ENCODE data around the gene TNPO1. TPM values are rescaled to one million over a fixed set of nuclear protein-coding genes. Genes with fewer than 3 reads are reported as not detected.

TNPO1 gene
- total and polyA plus RNA-seq, 2 of the 8 experiments (the other 6 are each of a cell fraction or from before 2014, with no cell fraction given): 38.5 to 211 TPM

DNA sequence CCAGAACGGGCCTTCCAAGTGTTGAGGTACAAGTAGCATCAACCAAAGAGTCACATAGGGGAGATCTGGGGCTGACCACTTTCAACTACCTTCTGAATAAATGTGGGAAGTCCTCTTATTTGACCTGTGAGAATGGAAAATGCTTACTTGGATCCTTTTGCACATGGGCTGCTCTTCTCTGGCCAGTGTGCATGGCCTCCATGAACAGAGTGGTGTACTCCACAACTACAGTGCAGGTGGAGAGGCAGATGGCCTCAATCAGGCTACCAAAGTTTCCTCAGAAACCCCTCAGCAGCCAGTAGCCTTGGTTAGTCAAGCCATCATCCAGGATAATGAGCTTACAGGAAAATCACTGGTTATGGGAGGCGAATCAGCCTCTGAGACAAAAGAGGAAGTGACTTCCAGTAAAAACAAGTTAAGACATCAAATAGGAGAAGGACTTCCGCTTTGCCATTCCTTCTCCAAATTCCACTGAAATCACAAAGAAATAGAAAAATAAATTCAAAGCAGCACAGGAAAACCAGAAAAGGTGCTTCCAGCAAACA is 121.1 kb downstream of the TNPO1 start:
- Histone ChIP-seq H3K4me2 (ENCODE audit: insufficient read depth in 1 of 2, low read depth in 2 of 2, low read length in 2 of 2) (no peak overlapping the region), H2AK5ac (ENCODE audit: low read depth, low read length) (no peak overlapping the region), H3K23me2 (ENCODE audit: low read depth, low read length) (no peaks in the 10 kb centered on the region), H4K8ac (ENCODE audit: extremely low read depth, insufficient read depth, low read length) (no peak overlapping the region), H3K27me3 (replicated peaks in 1 of 4; ENCODE audit: control insufficient read depth in 3 of 4, extremely low read depth in 1 of 4, insufficient read depth in 3 of 4, low read length in 3 of 4) (no peaks in the 10 kb centered on the region), H4K20me1 (replicated peaks in 1 of 2; ENCODE audit: control insufficient read depth in 1 of 2, insufficient read depth in 2 of 2, low read length in 2 of 2) (no peaks in the 10 kb centered on the region), H3K18ac (ENCODE audit: extremely low read depth, low read length) (no peak overlapping the region), H3K4me3 (ENCODE audit: extremely low read depth in 1 of 4, insufficient read depth in 2 of 4, low read depth in 3 of 4, low read length in 4 of 4) (no peak overlapping the region), H3K9ac (replicated peaks in 1 of 4; ENCODE audit: extremely low read depth in 1 of 4, low read depth in 3 of 4, low read length in 3 of 4) (no peak overlapping the region), H2BK5ac (ENCODE audit: low read depth, low read length) (no peak overlapping the region), H4K5ac (ENCODE audit: insufficient read length, low read depth, low read length) (no peak overlapping the region), H3K79me1 (ENCODE audit: low read depth, low read length) (no peaks in the 10 kb centered on the region), H2AFZ (ENCODE audit: low read length) (no peak overlapping the region), H2BK15ac (ENCODE audit: low read length) (no peak overlapping the region), H3K14ac (ENCODE audit: insufficient read length) (no peak overlapping the region), H3K79me2 (ENCODE audit: control insufficient read depth in 1 of 2, insufficient read depth in 2 of 2, low read length in 2 of 2) (no peaks in the 10 kb centered on the region), H3K4me1 (replicated peaks in 1 of 4; ENCODE audit: control insufficient read depth in 3 of 4, insufficient read depth in 4 of 4, low read length in 3 of 4) (no peaks in the 10 kb centered on the region), H4K91ac (replicated peaks; ENCODE audit: insufficient read length, low read length) (no peak overlapping the region), H2BK12ac (ENCODE audit: low read depth, low read length) (no peak overlapping the region), H2BK120ac (replicated peaks; ENCODE audit: low read depth, low read length) (no peak overlapping the region), H2BK20ac (ENCODE audit: low read length) (no peak overlapping the region), H3K23ac (ENCODE audit: insufficient read length) (no peak overlapping the region), H3K56ac (replicated peaks; ENCODE audit: insufficient read length, low read depth, low read length) (no peak overlapping the region), H3K36me3 (ENCODE audit: control insufficient read depth in 2 of 4, insufficient read depth in 4 of 4, low read length in 3 of 4) (peaks cover 0 to 2% (median 0%) of the 10 kb centered on the region in 4 experiments; a peak in 1 of 8 replicates), H3K9me3 (ENCODE audit: insufficient read depth in 2 of 2, low read depth in 1 of 2, low read length in 1 of 2) (peaks cover 3 to 10% of the 10 kb centered on the region in 2 experiments; a peak in 3 of 4 replicates), H3K4ac (replicated peaks; ENCODE audit: insufficient read length, low read depth, low read length) (no peak overlapping the region), H3K27ac (ENCODE audit: low read depth, low read length) (no peak overlapping the region)
- TF ChIP-seq ZNF274 (IDR thresholded peaks at IDR 0.05; ENCODE audit: borderline replicate concordance, extremely low read depth, low read length) (no peak), BRCA1 (IDR thresholded peaks at IDR 0.05; ENCODE audit: low read depth, low read length) (no peak), FOSL1 (IDR thresholded peaks at IDR 0.05; ENCODE audit: insufficient read depth, low read depth, low read length) (no peak), CREB1 (IDR thresholded peaks at IDR 0.05) (no peak), RXRA (IDR thresholded peaks at IDR 0.05; ENCODE audit: insufficient read depth, low read depth, low read length) (no peak), HDAC6 (IDR thresholded peaks at IDR 0.05; ENCODE audit: low read depth, low read length) (no peak), KDM4A (IDR thresholded peaks at IDR 0.05; ENCODE audit: low read depth, low read length, severe bottlenecking) (no peak), NANOG (IDR thresholded peaks at IDR 0.05; ENCODE audit: insufficient read depth, low read depth, low read length, poor library complexity, severe bottlenecking) (no peak), BCL11A (IDR thresholded peaks at IDR 0.05; ENCODE audit: low read depth in 2 of 2, low read length in 2 of 2) (no peak)
- ChIA-PET CTCF (ENCODE audit: partially characterized antibody) (no interaction called here), POLR2A (ENCODE audit: partially characterized antibody) (interaction anchor here (0.7 kb wide), 1 partner anchor 19 kb away, joined by 3 read pairs; no protein-coding TSS in a partner anchor)
- no peak for DNase-seq (ENCODE audit: low read depth in 1 of 2, low spot score in 2 of 2)
- 88% methylated on average over 3 of the region's 3 CpGs; no CpG with 5 or more reads in 1 of the 2 experiments for WGBS, 2 experiments (ENCODE audit: extremely low coverage in 1 of 2, insufficient coverage in 1 of 2, insufficient read length in 1 of 2, insufficient replicate concordance in 2 of 2, low coverage in 1 of 2, low lambda C conversion rate in 2 of 2, missing lambda C conversion rate in 1 of 2)
- no peak for FAIRE-seq

Data from H1 (cell line).